Neural cell (in vitro differentiated cells): Measurements from ENCODE around the gene MPEG1. TPM values are rescaled to one million over a fixed set of nuclear protein-coding genes. Genes with fewer than 3 reads are reported as not detected.

Experiments
- H2AFZ ChIP-seq: fragments of 200-600, 300-800 bp; sonication (generic), shearing (Covaris generic); 2 replicates; pipeline ENCODE4 v1.6.0; 2014; ENCODE audit warnings: low read depth, mild to moderate bottlenecking, antibody characterized with exemption, low read length, moderate library complexity
- H3F3A ChIP-seq: fragments of 200-600 bp; shearing (Covaris generic); 2 replicates; pipeline ENCODE4 v1.6.1; 2016; ENCODE audit warnings: mild to moderate bottlenecking, moderate library complexity, mixed read lengths, antibody characterized with exemption, low read length; ENCODE audit not compliant: insufficient read depth, poor library complexity, severe bottlenecking
- H3K27ac ChIP-seq: fragments of 200-600, 300-800 bp; sonication (generic), shearing (Covaris generic); 2 replicates; pipeline ENCODE4 v1.5.1; 2014; ENCODE audit warnings: mild to moderate bottlenecking, low read length, moderate library complexity
- H3K27me3 ChIP-seq: fragments of 300-800, 200-600 bp; sonication (generic), shearing (Covaris generic); 2 replicates; pipeline ENCODE4 v1.6.0; 2014; ENCODE audit warnings: mild to moderate bottlenecking, low read depth, low read length, moderate library complexity; ENCODE audit not compliant: insufficient read depth
- H3K36me3 ChIP-seq: fragments of 300-800, 200-600 bp; sonication (generic), shearing (Covaris generic); 2 replicates; pipeline ENCODE4 v1.5.1; 2014; ENCODE audit warnings: mild to moderate bottlenecking, antibody characterized with exemption, low read length, moderate library complexity; ENCODE audit not compliant: insufficient read depth
- H3K4me2 ChIP-seq: fragments of 300-800, 200-600 bp; sonication (generic), shearing (Covaris generic); 2 replicates; pipeline ENCODE4 v1.6.0; 2014; ENCODE audit warnings: mild to moderate bottlenecking, low read length
- H3K4me3 ChIP-seq: fragments of 300-800, 200-600 bp; sonication (generic), shearing (Covaris generic); 2 replicates; pipeline ENCODE4 v1.5.1; 2014; ENCODE audit warnings: mild to moderate bottlenecking, low read length, moderate library complexity
- H3K79me2 ChIP-seq: fragments of 200-600 bp; shearing (Covaris generic); replicated peaks from 2 replicates; pipeline ENCODE4 v1.6.0; 2014; ENCODE audit warnings: mild to moderate bottlenecking, low read length, moderate library complexity; ENCODE audit not compliant: insufficient read depth
- H3K9ac ChIP-seq: fragments of 300-800, 200-600 bp; sonication (generic), shearing (Covaris generic); 2 replicates; pipeline ENCODE4 v1.6.1; 2016; ENCODE audit warnings: mild to moderate bottlenecking, low read length, mixed read lengths
- H3K9me2 ChIP-seq: fragments of 200-600 bp; shearing (Covaris generic); 2 replicates; pipeline ENCODE4 v1.6.1; 2016; ENCODE audit warnings: mild to moderate bottlenecking, low read length, mixed read lengths; ENCODE audit not compliant: insufficient read depth
- H3K9me3 ChIP-seq: fragments of 200-600, 300-800 bp; sonication (generic), shearing (Covaris generic); 2 replicates; pipeline ENCODE4 v1.6.1; 2016; ENCODE audit warnings: mild to moderate bottlenecking, mixed run types, low read length, moderate library complexity, mixed read lengths
- H4K20me1 ChIP-seq: fragments of 200-600 bp; shearing (Covaris generic); 2 replicates; pipeline ENCODE4 v1.6.1; 2016; ENCODE audit warnings: mild to moderate bottlenecking, mixed run types; ENCODE audit not compliant: insufficient read depth
- EP300 ChIP-seq: fragments of 450-650 bp; conservative IDR thresholded peaks from 2 replicates; pipeline ENCODE4 v1.6.1; 2014; ENCODE audit warnings: antibody characterized with exemption, mild to moderate bottlenecking, moderate library complexity; ENCODE audit not compliant: poor library complexity, severe bottlenecking
- EZH2 ChIP-seq: fragments of 200-600, 300-800 bp; shearing (Covaris generic), sonication (generic); IDR thresholded peaks from 2 replicates; pipeline ENCODE4 v1.6.1; 2014; ENCODE audit warnings: antibody characterized with exemption, low read length, borderline replicate concordance, mild to moderate bottlenecking; ENCODE audit not compliant: insufficient read depth, poor library complexity, severe bottlenecking
- MXI1 ChIP-seq: fragments of 450-650 bp; conservative IDR thresholded peaks from 2 replicates; pipeline ENCODE4 v1.6.1; 2014; ENCODE audit warnings: antibody characterized with exemption, mild to moderate bottlenecking; ENCODE audit not compliant: poor library complexity, severe bottlenecking
- POLR2AphosphoS5 ChIP-seq: IDR thresholded peaks from 2 replicates; pipeline ENCODE4 v1.6.1; 2012
- RAD21 ChIP-seq: fragments of 450-650 bp; conservative IDR thresholded peaks from 2 replicates; pipeline ENCODE4 v1.6.1; 2014; ENCODE audit warnings: antibody characterized with exemption, mild to moderate bottlenecking, moderate library complexity
- SMC3 ChIP-seq: fragments of 450-650 bp; conservative IDR thresholded peaks from 2 replicates; pipeline ENCODE4 v1.6.1; 2014; ENCODE audit warnings: antibody characterized with exemption, mild to moderate bottlenecking, moderate library complexity; ENCODE audit not compliant: poor library complexity
- TAF1 ChIP-seq: IDR thresholded peaks from 2 replicates; pipeline ENCODE4 v1.6.1; 2012; ENCODE audit warnings: low read depth
- polyA plus RNA-seq: library from polyadenylated mRNA; depleted of rRNA; stranded (reverse); fragments of >200 nt; gene quantifications from 2 replicates; pipeline ENCODE4 v1.2.3, GENCODE V29; 2014
- TF ChIP-seq, protein P1 (sequence below): fragments of 450-650 bp; IDR thresholded peaks from 2 replicates; pipeline ENCODE4 v1.5.1; 2014; ENCODE audit warnings: antibody characterized with exemption, mild to moderate bottlenecking, moderate library complexity; ENCODE audit not compliant: poor library complexity, severe bottlenecking
- TF ChIP-seq, protein P2 (sequence below): IDR thresholded peaks from 2 replicates; pipeline ENCODE4 v1.6.1; 2012; ENCODE audit warnings: borderline replicate concordance

Gene MPEG1
- polyA plus RNA-seq, 1 donor from 2014 or later, result 0.21 TPM

GRCh38 chr11:59200423-59200746 lies 12.3 kb downstream of the MPEG1 start:
- no peak overlapping the region for H3K4me2 ChIP-seq
- H3K4me3 ChIP-seq, result no peak overlapping the region
- no peak overlapping the region for H3K27ac ChIP-seq
- TF ChIP-seq MXI1 (no peak), RAD21 (no peak), EP300 (no peak), EZH2 (no peak), SMC3 (no peak), POLR2AphosphoS5 (no peak), TAF1 (no peak)
- TF ChIP-seq, protein P1, sequence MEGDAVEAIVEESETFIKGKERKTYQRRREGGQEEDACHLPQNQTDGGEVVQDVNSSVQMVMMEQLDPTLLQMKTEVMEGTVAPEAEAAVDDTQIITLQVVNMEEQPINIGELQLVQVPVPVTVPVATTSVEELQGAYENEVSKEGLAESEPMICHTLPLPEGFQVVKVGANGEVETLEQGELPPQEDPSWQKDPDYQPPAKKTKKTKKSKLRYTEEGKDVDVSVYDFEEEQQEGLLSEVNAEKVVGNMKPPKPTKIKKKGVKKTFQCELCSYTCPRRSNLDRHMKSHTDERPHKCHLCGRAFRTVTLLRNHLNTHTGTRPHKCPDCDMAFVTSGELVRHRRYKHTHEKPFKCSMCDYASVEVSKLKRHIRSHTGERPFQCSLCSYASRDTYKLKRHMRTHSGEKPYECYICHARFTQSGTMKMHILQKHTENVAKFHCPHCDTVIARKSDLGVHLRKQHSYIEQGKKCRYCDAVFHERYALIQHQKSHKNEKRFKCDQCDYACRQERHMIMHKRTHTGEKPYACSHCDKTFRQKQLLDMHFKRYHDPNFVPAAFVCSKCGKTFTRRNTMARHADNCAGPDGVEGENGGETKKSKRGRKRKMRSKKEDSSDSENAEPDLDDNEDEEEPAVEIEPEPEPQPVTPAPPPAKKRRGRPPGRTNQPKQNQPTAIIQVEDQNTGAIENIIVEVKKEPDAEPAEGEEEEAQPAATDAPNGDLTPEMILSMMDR, result no peak
- TF ChIP-seq, protein P2, sequence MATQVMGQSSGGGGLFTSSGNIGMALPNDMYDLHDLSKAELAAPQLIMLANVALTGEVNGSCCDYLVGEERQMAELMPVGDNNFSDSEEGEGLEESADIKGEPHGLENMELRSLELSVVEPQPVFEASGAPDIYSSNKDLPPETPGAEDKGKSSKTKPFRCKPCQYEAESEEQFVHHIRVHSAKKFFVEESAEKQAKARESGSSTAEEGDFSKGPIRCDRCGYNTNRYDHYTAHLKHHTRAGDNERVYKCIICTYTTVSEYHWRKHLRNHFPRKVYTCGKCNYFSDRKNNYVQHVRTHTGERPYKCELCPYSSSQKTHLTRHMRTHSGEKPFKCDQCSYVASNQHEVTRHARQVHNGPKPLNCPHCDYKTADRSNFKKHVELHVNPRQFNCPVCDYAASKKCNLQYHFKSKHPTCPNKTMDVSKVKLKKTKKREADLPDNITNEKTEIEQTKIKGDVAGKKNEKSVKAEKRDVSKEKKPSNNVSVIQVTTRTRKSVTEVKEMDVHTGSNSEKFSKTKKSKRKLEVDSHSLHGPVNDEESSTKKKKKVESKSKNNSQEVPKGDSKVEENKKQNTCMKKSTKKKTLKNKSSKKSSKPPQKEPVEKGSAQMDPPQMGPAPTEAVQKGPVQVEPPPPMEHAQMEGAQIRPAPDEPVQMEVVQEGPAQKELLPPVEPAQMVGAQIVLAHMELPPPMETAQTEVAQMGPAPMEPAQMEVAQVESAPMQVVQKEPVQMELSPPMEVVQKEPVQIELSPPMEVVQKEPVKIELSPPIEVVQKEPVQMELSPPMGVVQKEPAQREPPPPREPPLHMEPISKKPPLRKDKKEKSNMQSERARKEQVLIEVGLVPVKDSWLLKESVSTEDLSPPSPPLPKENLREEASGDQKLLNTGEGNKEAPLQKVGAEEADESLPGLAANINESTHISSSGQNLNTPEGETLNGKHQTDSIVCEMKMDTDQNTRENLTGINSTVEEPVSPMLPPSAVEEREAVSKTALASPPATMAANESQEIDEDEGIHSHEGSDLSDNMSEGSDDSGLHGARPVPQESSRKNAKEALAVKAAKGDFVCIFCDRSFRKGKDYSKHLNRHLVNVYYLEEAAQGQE, result no peak
- H3K36me3 ChIP-seq, result peaks cover 32% of the 10 kb centered on the region
- H3K9ac ChIP-seq, result no peak overlapping the region
- no peaks in the 10 kb centered on the region for H4K20me1 ChIP-seq
- no peaks in the 10 kb centered on the region for H3K79me2 ChIP-seq
- H3K9me3 ChIP-seq, result peaks cover 4% of the 10 kb centered on the region
- no peak overlapping the region for H2AFZ ChIP-seq
- H3K27me3 ChIP-seq, result no peaks in the 10 kb centered on the region
- no peaks in the 10 kb centered on the region for H3F3A ChIP-seq
- no peaks in the 10 kb centered on the region for H3K9me2 ChIP-seq

DNA sequence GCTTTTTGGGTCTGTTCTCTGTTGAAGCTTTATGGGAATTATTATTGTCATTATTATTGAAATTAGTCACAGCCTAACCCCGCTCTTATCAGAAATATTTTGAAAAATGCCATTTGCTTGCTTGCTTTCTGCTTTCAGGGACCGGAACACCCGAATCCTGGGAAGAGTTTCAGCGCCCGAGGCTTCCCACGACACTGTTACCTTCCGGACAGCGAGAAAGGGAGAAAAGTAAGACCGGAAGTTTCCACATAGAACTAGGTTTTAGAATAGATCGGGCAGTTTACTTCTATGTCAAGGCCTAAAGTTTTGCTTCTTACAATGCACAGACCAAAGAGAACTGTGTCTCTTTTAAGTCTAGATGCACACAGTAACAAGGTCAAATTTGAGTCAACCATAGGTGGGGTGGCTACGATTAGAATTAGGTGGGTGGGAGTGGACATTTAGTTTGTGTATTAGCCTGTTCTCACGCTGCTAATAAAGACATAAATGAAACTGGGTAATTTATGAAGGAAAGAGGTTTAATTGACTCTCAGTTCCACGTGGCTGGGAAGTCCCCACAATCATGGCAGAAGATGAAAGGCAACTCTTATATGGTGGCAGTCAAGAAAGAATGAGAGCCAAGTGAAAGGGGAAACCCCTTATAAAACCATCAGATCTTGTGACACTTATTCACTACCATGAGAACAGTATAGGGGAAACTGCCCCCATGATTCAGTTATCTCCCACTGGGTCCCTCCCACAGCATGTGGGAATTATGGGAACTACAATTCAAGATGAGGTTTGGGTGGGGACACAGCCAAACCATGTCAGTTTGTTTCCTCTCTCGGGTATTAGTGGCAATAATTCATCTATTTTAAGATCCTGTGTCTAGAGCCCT lies 12.9 kb downstream of the MPEG1 start:
- H3K27me3 ChIP-seq, result no peaks in the 10 kb centered on the region
- H3K36me3 ChIP-seq, result peaks cover 34% of the 10 kb centered on the region
- no peaks in the 10 kb centered on the region for H3K79me2 ChIP-seq
- TF ChIP-seq TAF1, result no peak
- no peak for TF ChIP-seq EZH2
- TF ChIP-seq MXI1, result no peak
- TF ChIP-seq, protein P2, result no peak
- TF ChIP-seq SMC3, result no peak
- no peak for TF ChIP-seq RAD21
- no peak for TF ChIP-seq POLR2AphosphoS5
- no peak for TF ChIP-seq EP300
- TF ChIP-seq, protein P1, result no peak
- no peak overlapping the region for H3K4me3 ChIP-seq
- H3K9ac ChIP-seq, result no peak overlapping the region
- peaks cover 4% of the 10 kb centered on the region for H3K9me3 ChIP-seq
- no peaks in the 10 kb centered on the region for H3K9me2 ChIP-seq
- H4K20me1 ChIP-seq, result no peaks in the 10 kb centered on the region
- no peaks in the 10 kb centered on the region for H3F3A ChIP-seq
- no peak overlapping the region for H3K4me2 ChIP-seq
- H2AFZ ChIP-seq, result no peak overlapping the region
- H3K27ac ChIP-seq, result no peak overlapping the region
